Prostate gland (tissue), 2 donors: ENCODE measurements around the gene TCF4.

ENCODE experiments used
- POLR2AphosphoS5 ChIP-seq: sonication (generic); formaldehyde crosslinking; IDR thresholded peaks from one replicate; pipeline ENCODE4 v1.6.1; 2017; ENCODE audit warnings: antibody characterized with exemption
- TF ChIP-seq, protein P1 (sequence below), 4 experiments: fragments of 200-600 bp in 2 of 4; fragments of 450-650 bp in 2 of 4; sonication (generic) in 2 of 4; IDR thresholded peaks; 1 replicate in 3 of 4; 2 replicates in 1 of 4; pipeline ENCODE4 v1.5.1; 2016 to 2019; ENCODE audit warnings: antibody characterized with exemption in 4 of 4, mild to moderate bottlenecking in 2 of 4, moderate library complexity in 2 of 4

DNA sequence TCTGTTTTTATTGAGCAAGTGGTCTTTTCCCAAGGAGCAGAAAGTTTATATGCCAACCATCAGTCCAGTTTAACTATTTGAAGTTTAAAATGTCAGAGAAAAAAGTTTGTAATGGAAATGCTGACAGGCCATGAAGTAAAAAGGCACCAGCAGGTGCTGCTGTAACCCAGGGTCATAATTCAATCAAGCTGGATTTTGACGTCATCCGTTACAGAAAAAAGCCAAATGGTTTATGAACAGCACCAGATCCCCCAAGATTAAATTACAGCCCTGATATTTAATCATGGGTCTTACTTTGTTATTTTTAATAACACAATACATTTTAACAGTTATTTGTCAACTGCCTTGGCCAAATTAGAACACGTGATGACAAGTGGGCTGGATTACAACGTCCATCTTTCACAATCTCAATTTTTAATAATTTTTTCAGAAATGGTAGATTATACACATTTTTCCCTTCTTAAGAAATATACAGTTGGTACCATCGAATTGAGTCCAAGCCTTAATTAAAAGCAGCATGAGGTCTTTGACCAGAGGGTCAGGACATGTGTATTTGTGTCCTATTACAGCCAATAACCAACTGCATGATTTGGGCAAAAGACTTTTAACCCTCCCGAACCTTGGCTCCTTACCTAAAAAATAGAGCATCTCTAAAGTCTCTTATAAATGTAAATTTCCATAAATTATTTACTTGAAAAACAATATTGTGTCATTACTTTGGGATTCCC, 10.0 kb downstream of the TCF4 start:
- TF ChIP-seq, protein P1, sequence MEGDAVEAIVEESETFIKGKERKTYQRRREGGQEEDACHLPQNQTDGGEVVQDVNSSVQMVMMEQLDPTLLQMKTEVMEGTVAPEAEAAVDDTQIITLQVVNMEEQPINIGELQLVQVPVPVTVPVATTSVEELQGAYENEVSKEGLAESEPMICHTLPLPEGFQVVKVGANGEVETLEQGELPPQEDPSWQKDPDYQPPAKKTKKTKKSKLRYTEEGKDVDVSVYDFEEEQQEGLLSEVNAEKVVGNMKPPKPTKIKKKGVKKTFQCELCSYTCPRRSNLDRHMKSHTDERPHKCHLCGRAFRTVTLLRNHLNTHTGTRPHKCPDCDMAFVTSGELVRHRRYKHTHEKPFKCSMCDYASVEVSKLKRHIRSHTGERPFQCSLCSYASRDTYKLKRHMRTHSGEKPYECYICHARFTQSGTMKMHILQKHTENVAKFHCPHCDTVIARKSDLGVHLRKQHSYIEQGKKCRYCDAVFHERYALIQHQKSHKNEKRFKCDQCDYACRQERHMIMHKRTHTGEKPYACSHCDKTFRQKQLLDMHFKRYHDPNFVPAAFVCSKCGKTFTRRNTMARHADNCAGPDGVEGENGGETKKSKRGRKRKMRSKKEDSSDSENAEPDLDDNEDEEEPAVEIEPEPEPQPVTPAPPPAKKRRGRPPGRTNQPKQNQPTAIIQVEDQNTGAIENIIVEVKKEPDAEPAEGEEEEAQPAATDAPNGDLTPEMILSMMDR (IDR thresholded peaks at IDR 0.05), result no peak
- no peak for TF ChIP-seq POLR2AphosphoS5
